DMS 273 treated with DMSO at 0.1 percent for 48 hours (cell line): ENCODE data around the gene RTP1.

ENCODE experiments used
- DNase-seq: peaks from one replicate; lab custom pipeline; 2025; lab: John Stamatoyannopoulos, UW

RTP1 gene

GRCh38 chr3:187242435-187242834, 45.1 kb downstream of the RTP1 start:
- DNase-seq, result no peak

DNA sequence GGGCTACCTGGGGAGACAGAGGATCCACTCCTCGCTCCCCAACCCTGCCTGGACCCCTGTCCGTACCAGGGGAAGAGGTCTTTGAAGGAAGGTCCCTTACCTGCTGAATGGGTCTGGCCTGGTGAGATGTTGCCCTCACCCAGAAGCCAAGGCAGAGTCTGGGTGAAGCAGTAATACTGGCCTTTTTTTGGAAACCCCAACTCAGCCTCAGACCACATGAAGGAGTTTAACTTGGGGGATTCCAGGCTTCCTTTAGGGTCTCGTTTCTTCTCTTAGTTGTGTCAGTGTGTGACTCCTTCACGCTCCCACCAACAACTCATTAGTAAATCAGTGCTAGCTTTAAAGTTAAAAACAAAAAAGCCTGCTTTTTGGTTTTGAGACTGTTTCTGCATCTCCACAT, 45.6 kb downstream of the RTP1 start:
- no peak for DNase-seq

DNA sequence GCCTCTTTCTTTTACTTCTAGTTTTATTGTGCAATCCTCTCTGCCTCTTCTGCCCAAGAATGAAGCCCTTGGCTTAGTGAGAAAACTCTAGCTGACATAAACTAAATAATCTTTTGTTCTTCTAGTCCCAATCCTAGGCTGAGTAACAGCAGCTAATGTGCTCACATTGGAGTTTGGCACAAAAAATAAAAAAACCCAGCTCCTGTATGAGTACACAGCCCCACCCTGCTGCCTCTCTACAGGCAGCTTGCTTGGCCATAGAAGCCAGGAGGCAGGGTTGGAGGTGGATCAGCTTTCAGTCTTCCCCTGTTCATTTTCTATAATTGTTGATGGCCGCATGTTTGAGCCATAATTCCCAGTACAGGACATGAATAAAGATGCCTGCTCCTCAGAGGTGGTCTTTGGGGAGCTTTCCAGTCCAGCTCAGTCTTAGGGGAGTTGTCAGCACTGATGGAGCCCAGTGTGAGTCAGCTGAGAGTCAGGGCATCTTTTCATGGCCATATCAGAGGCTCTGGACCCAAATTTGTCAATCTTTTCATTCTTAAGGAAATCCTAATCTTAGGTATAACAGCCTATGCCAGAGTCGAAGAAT, 46.7 kb downstream of the RTP1 start:
- DNase-seq, result no peak

GRCh38 chr3:187247398-187247797, 50.1 kb downstream of the RTP1 start:
- DNase-seq, result no peak
